Transverse colon (tissue), 4 donors: ENCODE data around the gene HEYL. TPM values are rescaled to one million over a fixed set of nuclear protein-coding genes. Genes with fewer than 3 reads are reported as not detected.

ENCODE experiments used
- DNase-seq: peaks from one replicate; pipeline ENCODE4 v3.0.0-alpha.2; 2019
- H3K27ac ChIP-seq, 4 donors: fragments of 200-600 bp; sonication (generic); 2 replicates each; pipeline ENCODE4 v1.5.1; 2016 to 2018; ENCODE audit warnings: inconsistent platforms in 4 of 4
- H3K27me3 ChIP-seq: fragments of 200-600 bp; sonication (generic); 2 replicates; pipeline ENCODE4 v1.5.1; 2017; ENCODE audit warnings: inconsistent platforms
- H3K36me3 ChIP-seq, 4 donors: fragments of 200-600 bp; sonication (generic); 2 replicates each; pipeline ENCODE4 v1.5.1; 2017 to 2019; ENCODE audit warnings: inconsistent platforms in 4 of 4
- H3K4me1 ChIP-seq, 4 donors: fragments of 200-600 bp; sonication (generic); 2 replicates each; pipeline ENCODE4 v1.5.1; 2017 to 2020; ENCODE audit warnings: inconsistent platforms in 4 of 4
- H3K4me3 ChIP-seq, 4 donors: fragments of 200-600 bp; sonication (generic); 1 replicate in 1 of 4; 2 replicates in 3 of 4; pipeline versions ENCODE4 v1.5.1 to v1.6.1; 2017 to 2019; ENCODE audit warnings: inconsistent platforms in 4 of 4
- H3K9me3 ChIP-seq, 2 donors: fragments of 200-600 bp; sonication (generic); 2 replicates each; pipeline ENCODE4 v1.5.1; 2017 to 2019; ENCODE audit warnings: inconsistent platforms in 2 of 2
- CTCF ChIP-seq, 5 experiments: fragments of 200-600 bp in 3 of 5; fragments of 450-650 bp in 2 of 5; sonication (generic) in 3 of 5; IDR thresholded peaks; 1 replicate in 2 of 5; 2 replicates in 3 of 5; pipeline ENCODE4 v1.5.1; 2016 to 2017; ENCODE audit warnings: antibody characterized with exemption in 5 of 5, inconsistent platforms in 3 of 5, mild to moderate bottlenecking in 2 of 5, moderate library complexity in 1 of 5
- EP300 ChIP-seq: sonication (generic); formaldehyde crosslinking; IDR thresholded peaks from one replicate; pipeline ENCODE4 v1.6.1; 2017; ENCODE audit warnings: antibody characterized with exemption, low read depth
- POLR2A ChIP-seq: fragments of 450-650 bp; IDR thresholded peaks from one replicate; pipeline ENCODE4 v1.6.1; 2016; ENCODE audit warnings: antibody characterized with exemption, mild to moderate bottlenecking, moderate library complexity
- POLR2AphosphoS5 ChIP-seq, 3 donors: sonication (generic); formaldehyde crosslinking; IDR thresholded peaks; one replicate each; pipeline ENCODE4 v1.6.1; 2016; ENCODE audit warnings: antibody characterized with exemption in 3 of 3
- WGBS, 2 donors: methylation state at CpG; one replicate each; pipeline ENCODE4 v1.1.5; 2018; ENCODE audit warnings: low coverage in 1 of 2; 5-methylcytosine and 5-hydroxymethylcytosine counted together
- in situ Hi-C, 4 donors: fragments of 200-750 bp; cut with MboI; loops; one replicate each; pipeline versions ENCODE4 v1.15.0 to v1.15.1; 2017; ENCODE audit warnings: low sequenced_read_pairs in 3 of 4, low pct_ligation_motif_present in 1 of 4, low pct_unique_long_range_greater_than_20kb in 1 of 4
- intact Hi-C: fragments of 100-400 bp; cut with DNase I; formaldehyde crosslinking; loops from one replicate; pipeline ENCODE4 v1.15.1; 2023; ENCODE audit warnings: low total_unique reads
- total RNA-seq, 4 donors: library from RNA; depleted of rRNA; stranded (reverse); fragments of >200 nt; gene quantifications; one replicate each; pipeline ENCODE4 v1.1.0, GENCODE V29; 2016

Gene HEYL
- total RNA-seq, 4 donors from 2014 or later = 1.2 to 12.1 (median 2.5) TPM

- in situ Hi-C loops = no loop called here
Measured at GRCh38 chr1:39596163-39596562, 43.3 kb downstream of the HEYL start.

GRCh38 chr1:39593386-39593785 lies 46.1 kb downstream of the HEYL start:
- no peak for DNase-seq
- WGBS, 2 donors = 97% methylated on average over 4 of the region's 4 CpGs; no CpG with 5 or more reads in 1 of the 2 donors
- intact Hi-C loops (no loop called here), in situ Hi-C loops (no loop called here)
- no peaks in the 10 kb centered on the region for H3K4me1 ChIP-seq
- no peaks in the 10 kb centered on the region for H3K9me3 ChIP-seq
- H3K27ac ChIP-seq = no peak overlapping the region
- no peaks in the 10 kb centered on the region for H3K27me3 ChIP-seq
- H3K36me3 ChIP-seq = no peaks in the 10 kb centered on the region
- no peak overlapping the region for H3K4me3 ChIP-seq
- TF ChIP-seq EP300 (no peak), POLR2AphosphoS5 (IDR thresholded peaks at IDR 0.05) (no peak), POLR2A (no peak), CTCF (IDR thresholded peaks at IDR 0.05) (no peak)

More at GRCh38 chr1:39596163-39596562, 43.3 kb downstream of the HEYL start:
- WGBS, 2 donors = 87% methylated on average over 4 of the region's 6 CpGs; no CpG with 5 or more reads in 1 of the 2 donors
- no peak overlapping the region for H3K27ac ChIP-seq
- peaks cover 10% of the 10 kb centered on the region for H3K27me3 ChIP-seq
- TF ChIP-seq CTCF (IDR thresholded peaks at IDR 0.05) = no peak
- TF ChIP-seq POLR2A = no peak
- no peak for TF ChIP-seq EP300
- TF ChIP-seq POLR2AphosphoS5 (IDR thresholded peaks at IDR 0.05) = no peak
- no peak overlapping the region for H3K4me3 ChIP-seq
- H3K4me1 ChIP-seq = no peaks in the 10 kb centered on the region
- intact Hi-C loops = no loop called here
- H3K9me3 ChIP-seq = no peaks in the 10 kb centered on the region
- DNase-seq = no peak
- H3K36me3 ChIP-seq = no peaks in the 10 kb centered on the region

GRCh38 chr1:39592069-39592468 lies 47.4 kb downstream of the HEYL start:
- Histone ChIP-seq H3K36me3 (no peaks in the 10 kb centered on the region), H3K27ac (no peak overlapping the region), H3K4me1 (no peaks in the 10 kb centered on the region), H3K27me3 (no peaks in the 10 kb centered on the region), H3K4me3 (no peak overlapping the region), H3K9me3 (no peaks in the 10 kb centered on the region)
- in situ Hi-C loops (no loop called here), intact Hi-C loops (no loop called here)
- no peak for TF ChIP-seq EP300
- no peak for TF ChIP-seq CTCF (IDR thresholded peaks at IDR 0.05)
- 91 to 100% methylated on average over 1 to 4 of the region's 4 CpGs for WGBS, 2 donors
- DNase-seq = no peak

- DNase-seq = no peak
- no peak overlapping the region for H3K4me3 ChIP-seq
- H3K27me3 ChIP-seq = no peaks in the 10 kb centered on the region
- H3K36me3 ChIP-seq = no peaks in the 10 kb centered on the region
- intact Hi-C loops (no loop called here), in situ Hi-C loops (no loop called here)
- WGBS, 2 donors = 84 to 88% methylated on average over 6 to 7 of the region's 7 CpGs
- no peak overlapping the region for H3K27ac ChIP-seq
- H3K4me1 ChIP-seq = no peaks in the 10 kb centered on the region
- no peak for TF ChIP-seq POLR2A
- TF ChIP-seq EP300 = no peak
- no peak for TF ChIP-seq CTCF (IDR thresholded peaks at IDR 0.05)
- TF ChIP-seq POLR2AphosphoS5 (IDR thresholded peaks at IDR 0.05) = no peak
- no peaks in the 10 kb centered on the region for H3K9me3 ChIP-seq
Measured at GRCh38 chr1:39590546-39590945, 48.9 kb downstream of the HEYL start.
